GM19395 (cell line): ENCODE results near the gene NCKAP5.

Source experiments
- ATAC-seq: cut with Tn5 transposase; IDR thresholded peaks from one replicate; pipeline ENCODE4 v1.9.1; 2021; ENCODE audit warnings: mild to moderate bottlenecking, moderate library complexity; ENCODE audit not compliant: unreplicated experiment

Gene NCKAP5

GRCh38 chr2:132633635-132634034 lies 934.6 kb downstream of the NCKAP5 start:
- ATAC-seq = no peak

- ATAC-seq = no peak
Observed at GRCh38 chr2:132632000-132632649, 936.1 kb downstream of the NCKAP5 start.

- ATAC-seq = no peak
Observed at GRCh38 chr2:132627536-132627935, 940.7 kb downstream of the NCKAP5 start.

GRCh38 chr2:132623096-132623839 lies 945.0 kb downstream of the NCKAP5 start:
- no peak for ATAC-seq
